B cell (primary cell): Measurements from ENCODE around the gene KDM5B. TPM values are rescaled to one million over a fixed set of nuclear protein-coding genes. Genes with fewer than 3 reads are reported as not detected.

Source experiments
- ATAC-seq: fragments of 200-7000 bp; cut with Tn5 transposase; one replicate; pipeline ENCODE4 v1.10.0; 2021; ENCODE audit warnings: low read depth, mild to moderate bottlenecking, moderate number of reproducible peaks, moderate library complexity
- CTCF ChIA-PET: fragments of 350-600 bp; sonication (Branson Sonifier 250); formaldehyde crosslinking; loops from one replicate; lab custom pipeline; 2021; ENCODE audit warnings: antibody characterized with exemption, inconsistent platforms; lab: Charles Lee
- POLR2A ChIA-PET: fragments of 350-600 bp; sonication (Branson Sonifier 250); formaldehyde crosslinking; loops from one replicate; lab custom pipeline; 2021; ENCODE audit warnings: antibody characterized with exemption; lab: Charles Lee
- DNase-seq: peaks from one replicate; pipeline ENCODE4 v3.0.0; 2013
- H2AFZ ChIP-seq: 2 replicates; pipeline ENCODE4 v1.6.1; 2012; ENCODE audit warnings: mild to moderate bottlenecking, low read depth, low read length; ENCODE audit not compliant: insufficient read depth, poor library complexity, severe bottlenecking
- H3K27ac ChIP-seq, 2 donors: 1 replicate in 1 of 2; 2 replicates in 1 of 2; pipeline ENCODE4 v1.5.1; 2012 to 2013; ENCODE audit warnings: low read length in 2 of 2, mild to moderate bottlenecking in 2 of 2, moderate library complexity in 1 of 2
- H3K27me3 ChIP-seq, 4 experiments: fragments of 200-600 bp in 1 of 4; sonication (generic) in 1 of 4; replicated peaks in 1 of 4; 1 replicate in 2 of 4; 2 replicates in 2 of 4; pipeline versions ENCODE4 v1.6.1 to v1.7.0; 2013 to 2016; ENCODE audit warnings: low read length in 3 of 4, mild to moderate bottlenecking in 2 of 4, mixed read lengths in 1 of 4, moderate library complexity in 1 of 4; ENCODE audit not compliant: insufficient read depth in 4 of 4, control insufficient read depth in 3 of 4; ENCODE audit errors: control extremely low read depth in 1 of 4
- H3K36me3 ChIP-seq, 2 experiments: replicated peaks in 1 of 2; 1 replicate in 1 of 2; 2 replicates in 1 of 2; pipeline versions ENCODE4 v1.6.1 to v1.7.1; 2013; ENCODE audit warnings: low read length in 1 of 2; ENCODE audit not compliant: insufficient read depth in 2 of 2, control insufficient read depth in 1 of 2; ENCODE audit errors: control extremely low read depth in 1 of 2, extremely low read depth in 1 of 2
- H3K4me1 ChIP-seq, 2 donors: fragments of 200-600 bp in 1 of 2; sonication (generic) in 1 of 2; 1 replicate in 1 of 2; 2 replicates in 1 of 2; pipeline versions ENCODE4 v1.5.1 to v1.6.1; 2013 to 2017; ENCODE audit warnings: low read length in 2 of 2; ENCODE audit not compliant: control insufficient read depth in 2 of 2, insufficient read depth in 2 of 2
- H3K4me2 ChIP-seq: replicated peaks from 2 replicates; pipeline ENCODE3; 2012; ENCODE audit warnings: mild to moderate bottlenecking, low read depth, low read length; ENCODE audit not compliant: poor library complexity, severe bottlenecking
- H3K4me3 ChIP-seq, 5 experiments: fragments of 200-600 bp in 1 of 5; sonication (generic) in 1 of 5; 1 replicate in 3 of 5; 2 replicates in 2 of 5; pipeline versions ENCODE4 v1.5.1 to v1.7.0; 2011 to 2016; ENCODE audit warnings: low read length in 4 of 5, mild to moderate bottlenecking in 4 of 5, low read depth in 2 of 5, control low read depth in 1 of 5, moderate library complexity in 1 of 5; ENCODE audit not compliant: insufficient read depth in 1 of 5; ENCODE audit errors: control extremely low read depth in 1 of 5, extremely low read depth in 1 of 5
- H3K79me2 ChIP-seq: fragments of 200-600 bp; sonication (generic); one replicate; pipeline ENCODE4 v1.6.0; 2016; ENCODE audit warnings: low read length; ENCODE audit not compliant: control insufficient read depth, insufficient read depth
- H3K9ac ChIP-seq: fragments of 200-600 bp; sonication (generic); 2 replicates; pipeline ENCODE4 v1.6.1; 2017; ENCODE audit warnings: mild to moderate bottlenecking, low read length, moderate library complexity
- H3K9me3 ChIP-seq, 3 donors: one replicate each; pipeline versions ENCODE4 v1.6.1 to v1.7.1; 2013; ENCODE audit warnings: low read length in 2 of 3; ENCODE audit not compliant: control insufficient read depth in 2 of 3, insufficient read depth in 1 of 3; ENCODE audit errors: control extremely low read depth in 1 of 3
- H4K20me1 ChIP-seq: 2 replicates; pipeline ENCODE4 v1.6.0; 2012; ENCODE audit warnings: mild to moderate bottlenecking, low read length; ENCODE audit not compliant: insufficient read depth, control insufficient read depth, poor library complexity, severe bottlenecking
- H3K27ac Mint-ChIP-seq: one replicate; pipeline ENCODE4 v1.8.0; 2021; ENCODE audit warnings: mixed read lengths
- H3K27me3 Mint-ChIP-seq: one replicate; pipeline ENCODE4 v1.8.0; 2021; ENCODE audit warnings: mixed read lengths
- H3K4me1 Mint-ChIP-seq: one replicate; pipeline ENCODE4 v1.8.0; 2021; ENCODE audit warnings: mixed read lengths
- H3K4me3 Mint-ChIP-seq: one replicate; pipeline ENCODE4 v1.8.0; 2021; ENCODE audit warnings: mixed read lengths
- H3K9me3 Mint-ChIP-seq: one replicate; pipeline ENCODE4 v1.8.0; 2022; ENCODE audit warnings: mixed read lengths; ENCODE audit not compliant: insufficient read depth
- CTCF ChIP-seq: fragments of 200-600 bp; IDR thresholded peaks from one replicate; pipeline ENCODE4 v1.8.0; 2022; ENCODE audit warnings: antibody characterized with exemption, mild to moderate bottlenecking
- EZH2 ChIP-seq: IDR thresholded peaks from 2 replicates; pipeline ENCODE4 v1.6.1; 2012; ENCODE audit warnings: borderline replicate concordance, low read depth, mild to moderate bottlenecking, moderate library complexity, low read length; ENCODE audit not compliant: insufficient read depth, poor library complexity, severe bottlenecking
- WGBS: methylation state at CpG from one replicate; pipeline ENCODE4 v1.1.5; 2013; ENCODE audit warnings: missing lambda C conversion rate; ENCODE audit not compliant: insufficient coverage; 5-methylcytosine and 5-hydroxymethylcytosine counted together
- intact Hi-C: fragments of 100-400 bp; cut with micrococcal nuclease; formaldehyde crosslinking; loops from one replicate; pipeline ENCODE4 v1.10.0; 2022
- polyA plus RNA-seq: library from polyadenylated mRNA; depleted of rRNA; stranded (reverse); fragments of >200 nt; gene quantifications from 2 replicates; pipeline ENCODE4 v1.2.3, GENCODE V29; 2012
- total RNA-seq, 2 donors: library from RNA; stranded (reverse); fragments of 120-200 nt in 1 of 2; gene quantifications; 1 replicate in 1 of 2; 2 replicates in 1 of 2; pipeline versions ENCODE4 v1.2.3 to v1.2.4, GENCODE V29; 2013 to 2022

The KDM5B gene
- total and polyA plus RNA-seq, 2 donors (not counting 1 experiment from before 2014, with no cell fraction given) = 11.2 to 62.7 TPM

GRCh38 chr1:202684716-202685115 is 123.5 kb downstream of the KDM5B start:
- Mint-ChIP-seq H3K4me3 (no peak overlapping the region), H3K27ac (no peak overlapping the region), H3K27me3 (peaks cover 53% of the 10 kb centered on the region), H3K4me1 (no peaks in the 10 kb centered on the region), H3K9me3 (no peaks in the 10 kb centered on the region)
- H2AFZ ChIP-seq = no peak overlapping the region
- H3K79me2 ChIP-seq = no peaks in the 10 kb centered on the region
- no peak for TF ChIP-seq CTCF
- no peak for TF ChIP-seq EZH2
- H3K27me3 ChIP-seq = peaks cover 0 to 33% (median 9%) of the 10 kb centered on the region in 4 experiments
- ChIA-PET CTCF (no interaction called here), POLR2A (no interaction called here)
- H3K27ac ChIP-seq = no peak overlapping the region
- no peaks in the 10 kb centered on the region for H4K20me1 ChIP-seq
- WGBS = no CpG with 5 or more reads among the region's 2 CpGs
- no peaks in the 10 kb centered on the region for H3K4me1 ChIP-seq
- no peak overlapping the region for H3K4me2 ChIP-seq
- H3K4me3 ChIP-seq = no peak overlapping the region
- no peaks in the 10 kb centered on the region for H3K9me3 ChIP-seq
- no peaks in the 10 kb centered on the region for H3K36me3 ChIP-seq
- DNase-seq = no peak
- no peak for ATAC-seq
- no peak overlapping the region for H3K9ac ChIP-seq
- intact Hi-C loops = no loop called here

GRCh38 chr1:202683029-202683428 is 125.2 kb downstream of the KDM5B start:
- H3K27ac Mint-ChIP-seq = no peak overlapping the region
- intact Hi-C loops = no loop called here
- no peak overlapping the region for H3K9ac ChIP-seq
- no peak for ATAC-seq
- H3K4me1 Mint-ChIP-seq = no peaks in the 10 kb centered on the region
- no peaks in the 10 kb centered on the region for H3K36me3 ChIP-seq
- ChIA-PET POLR2A (no interaction called here), CTCF (no interaction called here)
- no peaks in the 10 kb centered on the region for H3K9me3 ChIP-seq
- H3K27ac ChIP-seq = no peak overlapping the region
- TF ChIP-seq EZH2 (no peak), CTCF (no peak)
- no peak overlapping the region for H3K4me3 ChIP-seq
- H3K27me3 Mint-ChIP-seq = peaks cover 56% of the 10 kb centered on the region
- no peak overlapping the region for H3K4me3 Mint-ChIP-seq
- H3K4me2 ChIP-seq = no peak overlapping the region
- H4K20me1 ChIP-seq = no peaks in the 10 kb centered on the region
- H3K27me3 ChIP-seq = peaks cover 0 to 29% (median 7%) of the 10 kb centered on the region in 4 experiments
- no peaks in the 10 kb centered on the region for H3K4me1 ChIP-seq
- no peaks in the 10 kb centered on the region for H3K79me2 ChIP-seq
- 94% methylated on average over 2 of the region's 4 CpGs for WGBS
- no peak for DNase-seq
- no peaks in the 10 kb centered on the region for H3K9me3 Mint-ChIP-seq
- no peak overlapping the region for H2AFZ ChIP-seq
